ENCODE data around the gene KIF20B. TPM values are rescaled to one million over a fixed set of nuclear protein-coding genes. Genes with fewer than 3 reads are reported as not detected.

The KIF20B gene
- total and polyA plus RNA-seq, 2 of the 8 experiments (the other 6 are each of a cell fraction or from before 2014, with no cell fraction given): 4.5 to 72.0 TPM

GRCh38 chr10:89785095-89785494 lies 83.7 kb downstream of the KIF20B start:
- Histone ChIP-seq H3K4me3 (ENCODE audit: extremely low read depth in 1 of 4, insufficient read depth in 2 of 4, low read depth in 3 of 4, low read length in 4 of 4) (no peak overlapping the region), H3K9me3 (ENCODE audit: insufficient read depth in 2 of 2, low read depth in 1 of 2, low read length in 1 of 2) (no peaks in the 10 kb centered on the region), H2BK15ac (ENCODE audit: low read length) (no peak overlapping the region), H3K23ac (ENCODE audit: insufficient read length) (no peak overlapping the region), H2BK120ac (replicated peaks; ENCODE audit: low read depth, low read length) (no peak overlapping the region), H3K79me1 (ENCODE audit: low read depth, low read length) (no peaks in the 10 kb centered on the region), H3K56ac (replicated peaks; ENCODE audit: insufficient read length, low read depth, low read length) (no peak overlapping the region), H4K91ac (replicated peaks; ENCODE audit: insufficient read length, low read length) (no peak overlapping the region), H3K18ac (ENCODE audit: extremely low read depth, low read length) (no peak overlapping the region), H3K14ac (ENCODE audit: insufficient read length) (no peak overlapping the region), H3K23me2 (ENCODE audit: low read depth, low read length) (no peaks in the 10 kb centered on the region), H3K4ac (replicated peaks; ENCODE audit: insufficient read length, low read depth, low read length) (no peak overlapping the region), H4K5ac (ENCODE audit: insufficient read length, low read depth, low read length) (no peak overlapping the region), H2AK5ac (ENCODE audit: low read depth, low read length) (no peak overlapping the region), H3K36me3 (ENCODE audit: control insufficient read depth in 2 of 4, insufficient read depth in 4 of 4, low read length in 3 of 4) (peaks cover 0 to 6% (median 1%) of the 10 kb centered on the region in 4 experiments; a peak in 3 of 8 replicates), H2BK20ac (ENCODE audit: low read length) (no peak overlapping the region), H3K4me2 (ENCODE audit: insufficient read depth in 1 of 2, low read depth in 2 of 2, low read length in 2 of 2) (no peak overlapping the region), H2BK5ac (ENCODE audit: low read depth, low read length) (no peak overlapping the region), H4K20me1 (replicated peaks in 1 of 2; ENCODE audit: control insufficient read depth in 1 of 2, insufficient read depth in 2 of 2, low read length in 2 of 2) (no peaks in the 10 kb centered on the region), H3K79me2 (ENCODE audit: control insufficient read depth in 1 of 2, insufficient read depth in 2 of 2, low read length in 2 of 2) (no peaks in the 10 kb centered on the region), H3K27ac (ENCODE audit: low read depth, low read length) (no peak overlapping the region), H2BK12ac (ENCODE audit: low read depth, low read length) (no peak overlapping the region), H2AFZ (ENCODE audit: low read length) (no peak overlapping the region), H3K9ac (replicated peaks in 1 of 4; ENCODE audit: extremely low read depth in 1 of 4, low read depth in 3 of 4, low read length in 3 of 4) (no peak overlapping the region), H3K27me3 (replicated peaks in 1 of 4; ENCODE audit: control insufficient read depth in 3 of 4, extremely low read depth in 1 of 4, insufficient read depth in 3 of 4, low read length in 3 of 4) (no peaks in the 10 kb centered on the region), H3K4me1 (replicated peaks in 1 of 4; ENCODE audit: control insufficient read depth in 3 of 4, insufficient read depth in 4 of 4, low read length in 3 of 4) (no peaks in the 10 kb centered on the region; a peak in 1 of 7 replicates), H4K8ac (ENCODE audit: extremely low read depth, insufficient read depth, low read length) (no peak overlapping the region)
- FAIRE-seq: peak; percentile 80
- DNase-seq (ENCODE audit: low read depth in 1 of 2, low spot score in 2 of 2): no peak
- WGBS, 2 experiments (ENCODE audit: extremely low coverage in 1 of 2, insufficient coverage in 1 of 2, insufficient read length in 1 of 2, insufficient replicate concordance in 2 of 2, low coverage in 1 of 2, low lambda C conversion rate in 2 of 2, missing lambda C conversion rate in 1 of 2): 98% methylated on average over 3 of the region's 3 CpGs; no CpG with 5 or more reads in 1 of the 2 experiments
- POLR2A ChIA-PET (ENCODE audit: partially characterized antibody): no interaction called here
- CTCF ChIA-PET (ENCODE audit: partially characterized antibody): no interaction called here
- TF ChIP-seq TCF12 (IDR thresholded peaks at IDR 0.05; ENCODE audit: low read depth, low read length): no peak
- no peak for TF ChIP-seq NRF1 (IDR thresholded peaks at IDR 0.05; ENCODE audit: low read depth, low read length)
- no peak for TF ChIP-seq RAD21 (IDR thresholded peaks at IDR 0.05 in 1 of 2, conservative IDR thresholded peaks at IDR 0.05 in 1 of 2; ENCODE audit: low read depth in 2 of 2, low read length in 2 of 2)
- no peak for TF ChIP-seq JUN (IDR thresholded peaks at IDR 0.05; ENCODE audit: low read depth, low read length)
- TF ChIP-seq ATF2 (IDR thresholded peaks at IDR 0.05; ENCODE audit: low read length): no peak
- TF ChIP-seq MAX (IDR thresholded peaks at IDR 0.05): no peak
- no peak for TF ChIP-seq EGR1 (IDR thresholded peaks at IDR 0.05; ENCODE audit: borderline replicate concordance, low read depth, low read length)
- TF ChIP-seq SP4 (IDR thresholded peaks at IDR 0.05; ENCODE audit: low read length): no peak
- no peak for TF ChIP-seq GABPA (IDR thresholded peaks at IDR 0.05; ENCODE audit: borderline replicate concordance, insufficient read depth, low read length)
- no peak for TF ChIP-seq POLR2AphosphoS5 (IDR thresholded peaks at IDR 0.05; ENCODE audit: low read depth, low read length)
- no peak for TF ChIP-seq KDM1A (IDR thresholded peaks at IDR 0.05; ENCODE audit: borderline replicate concordance, low read length)
- TF ChIP-seq CEBPB (IDR thresholded peaks at IDR 0.05; ENCODE audit: low read depth, low read length): no peak
- no peak for TF ChIP-seq TBP (IDR thresholded peaks at IDR 0.05; ENCODE audit: low read depth, low read length)
